Keratinocyte (primary cell): Measurements from ENCODE around the gene NR2C1. TPM values are rescaled to one million over a fixed set of nuclear protein-coding genes. Genes with fewer than 3 reads are reported as not detected.

ENCODE experiments used
- DNase-seq: peaks from one replicate; pipeline ENCODE4 v3.0.0-alpha.2; 2011; ENCODE audit warnings: low read depth, missing footprints, low spot score
- FAIRE-seq: peaks from 2 replicates; lab custom pipeline; 2011; peaks lifted over from hg19 to GRCh38; lab: Jason Lieb, UNC
- H2AFZ ChIP-seq: 2 replicates; pipeline ENCODE4 v1.6.0; 2012; ENCODE audit warnings: low read length, control low read depth, inconsistent platforms; ENCODE audit not compliant: control insufficient read depth
- H3K27ac ChIP-seq: 2 replicates; pipeline ENCODE4 v1.5.1; 2011; ENCODE audit warnings: low read length; ENCODE audit not compliant: control insufficient read depth, insufficient read depth
- H3K27me3 ChIP-seq: 3 replicates; pipeline ENCODE4 v1.6.0; 2011; ENCODE audit warnings: low read length; ENCODE audit not compliant: control insufficient read depth, insufficient read depth; ENCODE audit errors: extremely low read depth
- H3K36me3 ChIP-seq, 2 experiments: 2 replicates in 1 of 2; 3 replicates in 1 of 2; pipeline ENCODE4 v1.5.1; 2011; ENCODE audit warnings: low read length in 2 of 2, mild to moderate bottlenecking in 1 of 2; ENCODE audit not compliant: control insufficient read depth in 2 of 2, insufficient read depth in 2 of 2; ENCODE audit errors: extremely low read depth in 1 of 2
- H3K4me1 ChIP-seq: 3 replicates; pipeline ENCODE4 v1.5.1; 2011; ENCODE audit warnings: low read length; ENCODE audit not compliant: control insufficient read depth, insufficient read depth; ENCODE audit errors: extremely low read depth
- H3K4me2 ChIP-seq: 3 replicates; pipeline ENCODE4 v1.6.0; 2011; ENCODE audit warnings: low read depth, low read length; ENCODE audit not compliant: control insufficient read depth, insufficient read depth; ENCODE audit errors: extremely low read depth
- H3K4me3 ChIP-seq, 3 experiments: fragments of 200-600 bp in 1 of 3; sonication (generic) in 1 of 3; 2 replicates in 2 of 3; 3 replicates in 1 of 3; pipeline ENCODE4 v1.5.1; 2011 to 2016; ENCODE audit warnings: low read length in 3 of 3, mild to moderate bottlenecking in 3 of 3, control low read depth in 2 of 3, inconsistent platforms in 1 of 3, low read depth in 1 of 3, mixed read lengths in 1 of 3, mixed run types in 1 of 3, moderate library complexity in 1 of 3; ENCODE audit not compliant: control insufficient read depth in 2 of 3, insufficient read depth in 2 of 3; ENCODE audit errors: extremely low read depth in 1 of 3
- H3K79me2 ChIP-seq: 2 replicates; pipeline ENCODE4 v1.6.0; 2012; ENCODE audit warnings: low read length; ENCODE audit not compliant: control insufficient read depth, insufficient read depth
- H3K9ac ChIP-seq: 3 replicates; pipeline ENCODE4 v1.6.0; 2011; ENCODE audit warnings: low read length; ENCODE audit not compliant: control insufficient read depth, insufficient read depth; ENCODE audit errors: extremely low read depth
- H3K9me1 ChIP-seq: 3 replicates; pipeline ENCODE4 v1.6.0; 2011; ENCODE audit warnings: low read length; ENCODE audit not compliant: control insufficient read depth, insufficient read depth; ENCODE audit errors: extremely low read depth
- H3K9me3 ChIP-seq: 2 replicates; pipeline ENCODE4 v1.5.1; 2012; ENCODE audit warnings: low read depth, low read length; ENCODE audit not compliant: control insufficient read depth
- H4K20me1 ChIP-seq: 3 replicates; pipeline ENCODE4 v1.6.0; 2011; ENCODE audit warnings: low read length; ENCODE audit not compliant: control insufficient read depth, insufficient read depth; ENCODE audit errors: extremely low read depth
- EZH2 ChIP-seq: IDR thresholded peaks from one replicate; pipeline ENCODE4 v1.6.1; 2012; ENCODE audit warnings: inconsistent platforms, mild to moderate bottlenecking, low read length, moderate library complexity
- dilution Hi-C: fragments of 300-500 bp; cut with MboI; formaldehyde crosslinking; loops from one replicate; pipeline ENCODE4 v1.7.0; 2020; ENCODE audit warnings: low sequenced_read_pairs; ENCODE audit not compliant: extremely low pct_ligation_motif_present
- polyA plus RNA-seq, 5 experiments: library from polyadenylated mRNA; depleted of rRNA in 3 of 5; stranded (reverse) in 3 of 5; stranded (forward) in 1 of 5; unstranded in 1 of 5; fragments of >200 nt; gene quantifications; 1 replicate in 1 of 5; 2 replicates in 3 of 5; 3 replicates in 1 of 5; pipeline versions ENCODE4 v1.2.1 to v1.2.3, GENCODE V29; 2011 to 2012; ENCODE audit warnings: missing spikeins in 2 of 5, low read depth in 1 of 5, low replicate concordance in 1 of 5
- TF ChIP-seq, protein P1 (sequence below), 3 experiments: IDR thresholded peaks in 1 of 3; conservative IDR thresholded peaks in 1 of 3; optimal IDR thresholded peaks in 1 of 3; 2 replicates in 2 of 3; 3 replicates in 1 of 3; pipeline versions ENCODE3 to v1.5.1; 2011; ENCODE audit warnings: low read length in 3 of 3, mild to moderate bottlenecking in 3 of 3, moderate library complexity in 2 of 3, control low read depth in 1 of 3, inconsistent platforms in 1 of 3; ENCODE audit not compliant: insufficient read depth in 2 of 3; ENCODE audit errors: extremely low read depth in 1 of 3

Gene NR2C1
- polyA plus RNA-seq, 1 donor (not counting 4 experiments of a cell fraction or from before 2014, with no cell fraction given): 32.0 TPM

DNA sequence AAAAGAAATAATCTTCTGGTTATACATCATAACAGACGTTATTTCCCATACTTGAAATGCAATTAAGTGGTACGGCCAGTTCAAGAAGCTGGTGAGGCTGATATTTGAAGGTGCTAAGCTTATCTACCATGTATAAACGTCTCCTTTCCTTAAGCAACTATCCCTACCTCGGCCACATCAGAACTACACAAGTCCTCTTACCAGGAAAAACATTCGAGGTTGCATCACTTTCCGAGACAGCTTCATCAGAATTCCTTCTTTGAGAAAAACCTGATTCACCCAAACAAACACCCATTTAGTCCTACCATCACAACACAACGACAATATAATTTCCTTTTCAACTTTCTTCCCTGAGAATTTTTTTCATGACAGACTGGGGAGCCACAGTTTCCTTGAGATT is 33.9 kb upstream of the NR2C1 start:
- Histone ChIP-seq H3K9me3 (no peaks in the 10 kb centered on the region), H4K20me1 (no peaks in the 10 kb centered on the region), H3K27ac (no peak overlapping the region), H3K36me3 (peaks cover 34 to 44% of the 10 kb centered on the region in 2 experiments), H3K4me2 (no peak overlapping the region), H3K79me2 (peaks cover 27% of the 10 kb centered on the region), H3K4me1 (peaks cover 11% of the 10 kb centered on the region), H3K4me3 (no peak overlapping the region), H3K9me1 (no peaks in the 10 kb centered on the region), H3K9ac (no peak overlapping the region), H2AFZ (no peak overlapping the region), H3K27me3 (no peaks in the 10 kb centered on the region)
- FAIRE-seq (no peak), DNase-seq (no peak)
- dilution Hi-C loops: no loop called here
- TF ChIP-seq EZH2: no peak
- TF ChIP-seq, protein P1, sequence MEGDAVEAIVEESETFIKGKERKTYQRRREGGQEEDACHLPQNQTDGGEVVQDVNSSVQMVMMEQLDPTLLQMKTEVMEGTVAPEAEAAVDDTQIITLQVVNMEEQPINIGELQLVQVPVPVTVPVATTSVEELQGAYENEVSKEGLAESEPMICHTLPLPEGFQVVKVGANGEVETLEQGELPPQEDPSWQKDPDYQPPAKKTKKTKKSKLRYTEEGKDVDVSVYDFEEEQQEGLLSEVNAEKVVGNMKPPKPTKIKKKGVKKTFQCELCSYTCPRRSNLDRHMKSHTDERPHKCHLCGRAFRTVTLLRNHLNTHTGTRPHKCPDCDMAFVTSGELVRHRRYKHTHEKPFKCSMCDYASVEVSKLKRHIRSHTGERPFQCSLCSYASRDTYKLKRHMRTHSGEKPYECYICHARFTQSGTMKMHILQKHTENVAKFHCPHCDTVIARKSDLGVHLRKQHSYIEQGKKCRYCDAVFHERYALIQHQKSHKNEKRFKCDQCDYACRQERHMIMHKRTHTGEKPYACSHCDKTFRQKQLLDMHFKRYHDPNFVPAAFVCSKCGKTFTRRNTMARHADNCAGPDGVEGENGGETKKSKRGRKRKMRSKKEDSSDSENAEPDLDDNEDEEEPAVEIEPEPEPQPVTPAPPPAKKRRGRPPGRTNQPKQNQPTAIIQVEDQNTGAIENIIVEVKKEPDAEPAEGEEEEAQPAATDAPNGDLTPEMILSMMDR (optimal IDR thresholded peaks at IDR 0.05 in 1 of 3, IDR thresholded peaks at IDR 0.05 in 1 of 3, conservative IDR thresholded peaks at IDR 0.05 in 1 of 3; ENCODE audit: extremely low read depth in 1 of 3, insufficient read depth in 2 of 3, low read length in 3 of 3): no peak

DNA sequence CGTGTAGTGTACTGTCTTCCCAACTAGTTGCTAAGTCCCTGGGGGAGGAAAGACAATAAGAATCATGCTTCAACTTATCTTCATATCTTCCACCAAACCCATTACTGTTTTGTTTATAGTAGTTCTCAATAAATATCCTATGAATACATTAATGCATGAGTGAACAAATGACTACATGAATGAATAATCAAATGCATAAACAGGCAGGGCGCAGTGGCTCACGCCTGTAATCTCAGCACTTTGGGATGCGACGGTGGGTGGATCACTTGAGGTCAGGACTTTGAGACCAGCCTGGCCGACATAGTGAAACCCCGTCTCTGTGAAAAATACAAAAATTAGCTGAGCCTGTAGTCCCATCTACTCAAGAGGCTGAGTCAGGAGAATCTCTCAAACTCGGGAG is 32.1 kb upstream of the NR2C1 start:
- Histone ChIP-seq H3K9ac (no peak overlapping the region), H3K36me3 (peaks cover 37 to 50% of the 10 kb centered on the region in 2 experiments), H3K27me3 (no peaks in the 10 kb centered on the region), H3K4me3 (no peak overlapping the region), H3K9me1 (no peaks in the 10 kb centered on the region), H4K20me1 (no peaks in the 10 kb centered on the region), H3K79me2 (peaks cover 20% of the 10 kb centered on the region), H3K9me3 (no peaks in the 10 kb centered on the region), H3K4me1 (peaks cover 11% of the 10 kb centered on the region), H3K4me2 (no peak overlapping the region), H3K27ac (peak overlapping the region; percentile 1), H2AFZ (no peak overlapping the region)
- dilution Hi-C loops: no loop called here
- TF ChIP-seq EZH2: no peak
- TF ChIP-seq, protein P1 (optimal IDR thresholded peaks at IDR 0.05 in 1 of 3, IDR thresholded peaks at IDR 0.05 in 1 of 3, conservative IDR thresholded peaks at IDR 0.05 in 1 of 3; ENCODE audit: extremely low read depth in 1 of 3, insufficient read depth in 2 of 3, low read length in 3 of 3): no peak
- FAIRE-seq (no peak), DNase-seq (no peak)
